Measurements from ENCODE around the gene CTNNBL1. TPM values are rescaled to one million over a fixed set of nuclear protein-coding genes. Genes with fewer than 3 reads are reported as not detected.
A peak's percentile ranks its signal among the peaks of the same experiment; 100 is the strongest.

CTNNBL1 gene
- polyA plus RNA-seq, 3 donors from 2014 or later, result 99.5 to 109 (median 105) TPM

- no peaks in the 10 kb centered on the region for H3K9me3 Mint-ChIP-seq
- peaks cover 13 to 29% (median 21%) of the 10 kb centered on the region in 3 donors for H3K27me3 Mint-ChIP-seq (ENCODE audit: low read depth in 3 of 3)
- H3K4me1 Mint-ChIP-seq, result peaks cover 12 to 16% of the 10 kb centered on the region in 2 donors
- H3K27ac Mint-ChIP-seq, result no peak overlapping the region
- no peak overlapping the region for H3K4me3 Mint-ChIP-seq
- DNase-seq, result no peak
- no peaks in the 10 kb centered on the region for H3K36me3 Mint-ChIP-seq
Measured at GRCh38 chr20:37905671-37906613, 212.1 kb downstream of the CTNNBL1 start.

DNA sequence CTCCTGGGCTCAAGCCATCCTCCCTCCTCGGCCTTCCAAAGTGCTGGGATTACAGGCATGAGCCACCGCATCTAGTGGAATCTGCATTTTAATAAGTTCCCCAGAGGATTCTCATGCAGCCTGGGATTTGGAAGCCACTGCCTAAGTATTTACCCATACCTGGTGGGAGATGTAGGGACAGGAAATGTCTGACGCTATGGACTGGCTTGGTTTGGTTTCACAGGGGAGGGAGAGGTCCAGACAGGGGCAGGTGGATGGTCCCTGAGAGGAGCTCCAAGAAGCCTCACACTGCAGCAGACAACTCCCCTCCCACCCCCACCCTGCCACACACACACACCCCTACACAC lies 213.5 kb downstream of the CTNNBL1 start:
- Mint-ChIP-seq H3K27me3 (ENCODE audit: low read depth in 3 of 3) (peaks cover 12 to 26% (median 19%) of the 10 kb centered on the region in 3 donors), H3K4me1 (peaks cover 7% of the 10 kb centered on the region in 2 donors), H3K36me3 (no peaks in the 10 kb centered on the region), H3K9me3 (no peaks in the 10 kb centered on the region), H3K27ac (no peak overlapping the region), H3K4me3 (no peak overlapping the region)
- DNase-seq, result no peak

GRCh38 chr20:37907677-37908401 lies 214.0 kb downstream of the CTNNBL1 start:
- Mint-ChIP-seq H3K4me3 (no peak overlapping the region), H3K27ac (no peak overlapping the region), H3K9me3 (no peaks in the 10 kb centered on the region), H3K27me3 (ENCODE audit: low read depth in 3 of 3) (peaks cover 10 to 25% (median 21%) of the 10 kb centered on the region in 3 donors), H3K36me3 (no peaks in the 10 kb centered on the region), H3K4me1 (peaks cover 5% of the 10 kb centered on the region in 2 donors)
- DNase-seq, result no peak

GRCh38 chr20:37911261-37911660 lies 217.4 kb downstream of the CTNNBL1 start:
- H3K9me3 Mint-ChIP-seq, result no peaks in the 10 kb centered on the region
- H3K4me1 Mint-ChIP-seq, result peaks cover 12 to 13% of the 10 kb centered on the region in 2 donors
- no peak overlapping the region for H3K4me3 Mint-ChIP-seq
- H3K27ac Mint-ChIP-seq, result no peak overlapping the region
- peaks cover 9 to 13% (median 11%) of the 10 kb centered on the region in 3 donors for H3K27me3 Mint-ChIP-seq (ENCODE audit: low read depth in 3 of 3)
- no peak for DNase-seq
- H3K36me3 Mint-ChIP-seq, result no peaks in the 10 kb centered on the region

DNA sequence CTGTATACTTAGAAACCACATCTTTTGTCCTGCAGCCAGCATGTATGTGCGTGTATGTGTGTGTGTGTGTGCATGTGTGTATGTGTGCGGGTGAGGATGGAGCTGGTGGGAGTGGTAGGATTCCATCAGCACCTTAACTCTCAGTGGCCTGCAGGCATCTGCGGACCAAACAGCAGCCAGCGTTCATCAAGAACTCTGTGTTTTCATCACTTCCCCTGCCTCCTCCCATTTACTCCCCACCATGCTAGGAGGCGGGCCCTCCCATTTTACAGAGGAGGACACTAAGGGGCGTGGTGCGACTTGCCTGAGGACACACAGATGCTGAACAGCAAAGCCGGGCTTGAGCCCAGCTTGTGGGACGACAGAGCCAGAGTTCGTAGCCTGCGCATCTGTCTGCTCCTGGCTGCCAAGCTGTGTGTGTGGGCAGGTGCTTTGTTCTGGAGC lies 218.0 kb downstream of the CTNNBL1 start:
- DNase-seq, result no peak
- H3K27ac Mint-ChIP-seq, result no peak overlapping the region
- peaks cover 10 to 11% (median 10%) of the 10 kb centered on the region in 3 donors for H3K27me3 Mint-ChIP-seq (ENCODE audit: low read depth in 3 of 3)

GRCh38 chr20:37912874-37913273 lies 219.0 kb downstream of the CTNNBL1 start:
- Mint-ChIP-seq H3K9me3 (no peaks in the 10 kb centered on the region), H3K4me1 (peaks cover 16 to 25% of the 10 kb centered on the region in 2 donors), H3K36me3 (no peaks in the 10 kb centered on the region), H3K27me3 (ENCODE audit: low read depth in 3 of 3) (peaks cover 8 to 11% (median 10%) of the 10 kb centered on the region in 3 donors), H3K27ac (no peak overlapping the region), H3K4me3 (no peak overlapping the region)
- DNase-seq, result no peak

More for the DNA sequence above, 218.0 kb downstream of the CTNNBL1 start:
- no peaks in the 10 kb centered on the region for H3K9me3 Mint-ChIP-seq
- H3K36me3 Mint-ChIP-seq, result no peaks in the 10 kb centered on the region
- H3K4me1 Mint-ChIP-seq, result peaks cover 12 to 18% of the 10 kb centered on the region in 2 donors
- no peak overlapping the region for H3K4me3 Mint-ChIP-seq

GRCh38 chr20:37913567-37914366 lies 219.9 kb downstream of the CTNNBL1 start:
- no peaks in the 10 kb centered on the region for H3K9me3 Mint-ChIP-seq

DNA sequence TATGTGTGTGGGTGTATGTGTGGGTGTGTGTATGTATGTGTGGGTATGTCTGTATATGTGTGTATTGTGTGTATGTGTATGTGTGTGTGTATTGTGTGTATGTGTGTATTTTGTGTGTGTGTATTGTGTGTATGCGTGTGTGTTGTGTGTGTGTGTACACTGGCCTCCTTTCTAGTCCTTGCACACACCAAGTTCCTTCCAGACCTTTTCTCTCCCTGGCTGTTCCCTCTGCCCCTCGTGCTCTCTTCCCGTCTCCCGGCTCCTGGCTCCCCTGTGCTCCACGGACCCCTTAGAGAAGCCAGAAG lies 220.5 kb downstream of the CTNNBL1 start:
- Mint-ChIP-seq H3K36me3 (no peaks in the 10 kb centered on the region), H3K27me3 (ENCODE audit: low read depth in 3 of 3) (peaks cover 4 to 13% (median 7%) of the 10 kb centered on the region in 3 donors), H3K4me3 (peak overlapping the region; percentile 69 to 83 (median 79)), H3K27ac (peak overlapping the region in 4 of 6 donors; percentile 3 to 91 (median 86)), H3K9me3 (no peaks in the 10 kb centered on the region), H3K4me1 (peaks cover 16 to 27% of the 10 kb centered on the region in 2 donors)
- DNase-seq, result no peak

More at GRCh38 chr20:37913567-37914366, 219.9 kb downstream of the CTNNBL1 start:
- Mint-ChIP-seq H3K27ac (peak overlapping the region in 3 of 6 donors; percentile 3 to 91 (median 18)), H3K27me3 (ENCODE audit: low read depth in 3 of 3) (peaks cover 6 to 11% (median 7%) of the 10 kb centered on the region in 3 donors), H3K36me3 (no peaks in the 10 kb centered on the region), H3K4me3 (peak overlapping the region; percentile 69 to 83 (median 79)), H3K4me1 (peaks cover 16 to 27% of the 10 kb centered on the region in 2 donors)
- DNase-seq, result no peak

DNA sequence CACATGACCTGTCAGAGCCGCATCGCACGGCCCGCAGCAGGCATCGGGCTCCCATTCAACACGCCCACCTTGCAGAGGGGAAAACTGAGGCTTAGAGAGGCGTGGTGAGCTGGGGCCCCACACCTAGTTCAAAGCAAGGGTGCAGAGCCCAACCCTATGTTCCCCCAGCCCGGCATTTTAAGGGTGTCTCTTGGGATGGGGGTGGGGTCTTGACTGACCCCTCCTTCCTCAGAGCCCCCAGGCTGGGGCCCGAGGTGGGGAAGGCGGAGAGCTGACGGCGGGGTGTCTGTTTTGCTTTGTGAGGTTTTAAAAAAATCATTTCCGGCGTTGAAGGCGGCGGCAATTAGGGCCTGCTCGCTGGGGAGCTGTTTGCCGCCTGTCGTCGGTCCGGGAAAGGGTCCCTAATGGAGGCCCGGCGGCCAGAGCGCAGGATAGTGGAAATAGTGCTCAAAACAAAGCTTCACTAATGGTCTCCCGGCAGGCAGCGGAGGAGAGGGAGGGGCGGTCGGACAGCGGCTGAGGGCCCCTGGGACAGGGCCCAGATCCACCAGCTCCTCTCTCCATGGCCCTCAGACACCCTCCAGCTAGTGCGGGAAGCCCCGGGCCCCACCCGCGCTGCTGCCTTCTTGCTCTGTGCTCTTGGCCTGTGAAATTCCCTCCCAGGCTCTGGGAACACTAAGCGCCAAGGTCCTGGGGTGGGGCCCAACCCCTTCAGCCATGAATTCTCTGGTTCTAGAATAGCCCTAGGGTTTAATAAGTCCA lies 221.0 kb downstream of the CTNNBL1 start:
- H3K4me1 Mint-ChIP-seq, result peaks cover 16 to 27% of the 10 kb centered on the region in 2 donors
- H3K27ac Mint-ChIP-seq, result peak overlapping the region; percentile 52 to 91 (median 79)
- DNase-seq, result peak; percentile 26 to 46 (median 44)
- no peaks in the 10 kb centered on the region for H3K9me3 Mint-ChIP-seq
- H3K27me3 Mint-ChIP-seq (ENCODE audit: low read depth in 3 of 3), result peaks cover 4 to 13% (median 7%) of the 10 kb centered on the region in 3 donors
- H3K36me3 Mint-ChIP-seq, result no peaks in the 10 kb centered on the region
- peak overlapping the region; percentile 69 to 83 (median 79) for H3K4me3 Mint-ChIP-seq

DNA sequence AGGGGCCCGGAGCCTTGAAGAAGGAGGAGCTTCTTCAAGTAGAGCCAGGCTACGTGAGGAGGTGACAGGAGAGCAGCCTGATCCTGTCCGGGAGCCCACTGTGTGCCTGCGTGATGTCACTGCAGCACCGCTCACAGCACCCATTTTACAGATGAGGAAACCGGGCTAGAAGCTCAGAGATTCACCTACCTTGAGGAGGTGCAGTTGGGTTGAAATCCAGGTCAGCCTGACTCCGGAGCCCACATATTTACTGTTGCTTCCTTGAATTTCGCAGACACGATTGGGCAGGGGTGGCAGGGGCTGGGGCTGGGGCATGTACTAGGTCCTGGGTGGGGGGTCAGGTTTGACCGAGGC lies 221.6 kb downstream of the CTNNBL1 start:
- no peaks in the 10 kb centered on the region for H3K36me3 Mint-ChIP-seq
- peak overlapping the region in 1 of 6 donors; percentile 40 for H3K27ac Mint-ChIP-seq
- no peaks in the 10 kb centered on the region for H3K9me3 Mint-ChIP-seq
- H3K27me3 Mint-ChIP-seq (ENCODE audit: low read depth in 3 of 3), result peaks cover 4 to 13% (median 7%) of the 10 kb centered on the region in 3 donors
- H3K4me1 Mint-ChIP-seq, result peaks cover 16 to 27% of the 10 kb centered on the region in 2 donors
- no peak overlapping the region for H3K4me3 Mint-ChIP-seq
- no peak for DNase-seq

DNA sequence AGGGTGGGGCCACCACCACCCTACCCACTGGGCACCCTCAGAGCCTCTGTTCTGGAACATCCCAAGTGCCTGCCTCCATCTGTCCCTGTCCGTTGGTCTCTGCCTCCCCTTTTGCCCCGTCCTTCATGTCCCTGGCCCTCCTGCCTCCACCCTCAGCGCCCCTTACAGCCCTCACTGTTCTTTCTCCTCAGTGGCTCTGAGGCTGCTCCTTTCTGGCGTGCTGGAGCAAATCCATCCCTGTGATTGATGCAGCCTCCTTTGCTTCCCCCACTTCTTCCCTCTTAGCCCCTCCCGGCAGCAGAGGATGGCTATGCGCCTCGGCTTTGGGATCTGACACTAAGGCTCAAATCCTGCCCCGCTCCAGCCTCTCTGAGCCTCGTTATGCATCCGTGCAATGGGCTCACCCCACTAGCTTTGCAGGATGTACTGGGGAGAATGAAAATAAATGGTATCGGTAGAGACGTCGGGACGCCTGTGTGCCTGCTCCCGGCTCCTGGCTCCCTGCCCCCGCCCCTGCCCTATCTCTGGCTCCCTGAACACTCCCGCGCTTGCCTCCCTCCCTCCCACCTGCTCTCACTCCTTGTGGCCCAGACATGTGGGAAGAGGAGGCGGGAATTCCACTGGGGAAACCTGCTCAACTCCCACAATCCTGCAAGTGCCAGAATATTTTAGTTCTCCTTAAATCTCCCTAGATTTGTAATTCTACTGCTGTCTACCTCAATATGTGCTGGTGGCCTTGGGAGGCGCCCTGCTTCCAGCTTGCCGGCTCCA lies 222.2 kb downstream of the CTNNBL1 start:
- H3K27ac Mint-ChIP-seq, result peak overlapping the region in 1 of 6 donors; percentile 40
- H3K36me3 Mint-ChIP-seq, result no peaks in the 10 kb centered on the region
- DNase-seq, result no peak
- no peaks in the 10 kb centered on the region for H3K9me3 Mint-ChIP-seq
- peaks cover 4 to 13% (median 7%) of the 10 kb centered on the region in 3 donors for H3K27me3 Mint-ChIP-seq (ENCODE audit: low read depth in 3 of 3)
- peak overlapping the region in 3 of 5 donors; percentile 19 to 46 (median 42) for H3K4me3 Mint-ChIP-seq
- H3K4me1 Mint-ChIP-seq, result peaks cover 16 to 27% of the 10 kb centered on the region in 2 donors

GRCh38 chr20:37917461-37917860 lies 223.6 kb downstream of the CTNNBL1 start:
- peaks cover 4 to 11% (median 5%) of the 10 kb centered on the region in 3 donors for H3K27me3 Mint-ChIP-seq (ENCODE audit: low read depth in 3 of 3)
- peaks cover 16 to 27% of the 10 kb centered on the region in 2 donors for H3K4me1 Mint-ChIP-seq
- no peak overlapping the region for H3K4me3 Mint-ChIP-seq
- no peaks in the 10 kb centered on the region for H3K36me3 Mint-ChIP-seq
- H3K27ac Mint-ChIP-seq, result no peak overlapping the region
- DNase-seq, result peak in 1 of 3 donors; percentile 25
- no peaks in the 10 kb centered on the region for H3K9me3 Mint-ChIP-seq

Data from immature natural killer cell (primary cell).